ENCODE results near the gene CDCA5. TPM values are rescaled to one million over a fixed set of nuclear protein-coding genes. Genes with fewer than 3 reads are reported as not detected.

Gene CDCA5
- total RNA-seq, 1 experiment from 2014 or later = 92.9 TPM

DNA sequence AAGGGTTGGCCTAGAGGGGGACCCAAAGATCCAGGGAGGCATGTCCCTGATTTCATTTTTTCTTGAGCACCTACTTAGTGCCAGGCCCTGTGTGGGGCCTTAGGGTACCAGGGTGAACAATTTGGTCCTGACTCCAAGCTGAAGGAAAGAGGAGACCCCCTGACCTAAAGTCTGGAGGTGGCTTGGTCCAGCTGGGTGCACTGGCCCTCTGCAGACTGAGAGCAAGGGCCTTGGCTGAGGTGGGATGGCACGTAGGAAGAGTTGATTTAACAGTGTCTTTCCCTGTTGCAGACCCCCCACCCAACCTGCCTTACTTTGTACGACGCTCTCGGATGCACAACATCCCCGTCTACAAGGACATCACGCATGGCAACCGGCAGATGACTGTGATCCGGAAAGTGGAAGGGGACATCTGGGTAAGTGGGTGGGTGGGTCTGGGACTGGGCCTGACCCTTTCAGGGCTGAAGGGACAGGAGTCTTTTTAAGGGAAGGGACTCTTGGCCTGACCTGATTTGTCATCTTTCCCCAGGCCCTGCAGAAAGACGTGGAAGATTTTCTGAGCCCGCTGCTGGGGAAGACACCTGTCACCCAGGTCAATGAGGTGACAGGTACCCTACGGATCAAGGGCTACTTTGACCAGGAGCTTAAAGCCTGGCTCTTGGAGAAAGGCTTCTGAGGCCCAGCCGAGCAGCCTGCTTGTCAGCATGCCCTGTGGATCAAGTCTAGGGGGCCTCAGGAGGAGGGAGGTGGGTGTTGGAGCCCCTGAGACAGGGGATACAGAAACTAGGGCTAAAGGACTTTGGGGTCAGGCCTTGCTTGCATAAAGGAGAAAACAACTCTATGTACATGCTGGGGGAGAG, 41.6 kb upstream of the CDCA5 start:
- no TSS peak for BruUV-seq (replicated peaks)
- in situ Hi-C loops (cut with HindIII; ENCODE audit: low pct_unique_long_range_greater_than_20kb, low sequenced_read_pairs) (no loop called here), intact Hi-C loops (cut with micrococcal nuclease; ENCODE audit: unreplicated experiment) (no loop called here)
- Histone ChIP-seq H3K27ac (ENCODE audit: low read length) (no peak overlapping the region), H3K4me3 (ENCODE audit: low read depth in 2 of 2, low read length in 2 of 2) (no peak overlapping the region), H3K27me3 (ENCODE audit: control insufficient read depth, insufficient read depth, low read length) (no peaks in the 10 kb centered on the region), H3K9me3 (ENCODE audit: control insufficient read depth, insufficient read depth, low read depth, low read length) (no peaks in the 10 kb centered on the region), H3K4me1 (ENCODE audit: control insufficient read depth, insufficient read depth, low read length) (peaks cover 11% of the 10 kb centered on the region), H3K36me3 (ENCODE audit: control insufficient read depth, insufficient read depth, low read length) (peaks cover 26% of the 10 kb centered on the region)
- no peak for ATAC-seq
- CTCF ChIA-PET = no interaction called here
- TF ChIP-seq, protein P1, sequence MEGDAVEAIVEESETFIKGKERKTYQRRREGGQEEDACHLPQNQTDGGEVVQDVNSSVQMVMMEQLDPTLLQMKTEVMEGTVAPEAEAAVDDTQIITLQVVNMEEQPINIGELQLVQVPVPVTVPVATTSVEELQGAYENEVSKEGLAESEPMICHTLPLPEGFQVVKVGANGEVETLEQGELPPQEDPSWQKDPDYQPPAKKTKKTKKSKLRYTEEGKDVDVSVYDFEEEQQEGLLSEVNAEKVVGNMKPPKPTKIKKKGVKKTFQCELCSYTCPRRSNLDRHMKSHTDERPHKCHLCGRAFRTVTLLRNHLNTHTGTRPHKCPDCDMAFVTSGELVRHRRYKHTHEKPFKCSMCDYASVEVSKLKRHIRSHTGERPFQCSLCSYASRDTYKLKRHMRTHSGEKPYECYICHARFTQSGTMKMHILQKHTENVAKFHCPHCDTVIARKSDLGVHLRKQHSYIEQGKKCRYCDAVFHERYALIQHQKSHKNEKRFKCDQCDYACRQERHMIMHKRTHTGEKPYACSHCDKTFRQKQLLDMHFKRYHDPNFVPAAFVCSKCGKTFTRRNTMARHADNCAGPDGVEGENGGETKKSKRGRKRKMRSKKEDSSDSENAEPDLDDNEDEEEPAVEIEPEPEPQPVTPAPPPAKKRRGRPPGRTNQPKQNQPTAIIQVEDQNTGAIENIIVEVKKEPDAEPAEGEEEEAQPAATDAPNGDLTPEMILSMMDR (IDR thresholded peaks at IDR 0.05) = no peak
- TF ChIP-seq, protein P2, sequence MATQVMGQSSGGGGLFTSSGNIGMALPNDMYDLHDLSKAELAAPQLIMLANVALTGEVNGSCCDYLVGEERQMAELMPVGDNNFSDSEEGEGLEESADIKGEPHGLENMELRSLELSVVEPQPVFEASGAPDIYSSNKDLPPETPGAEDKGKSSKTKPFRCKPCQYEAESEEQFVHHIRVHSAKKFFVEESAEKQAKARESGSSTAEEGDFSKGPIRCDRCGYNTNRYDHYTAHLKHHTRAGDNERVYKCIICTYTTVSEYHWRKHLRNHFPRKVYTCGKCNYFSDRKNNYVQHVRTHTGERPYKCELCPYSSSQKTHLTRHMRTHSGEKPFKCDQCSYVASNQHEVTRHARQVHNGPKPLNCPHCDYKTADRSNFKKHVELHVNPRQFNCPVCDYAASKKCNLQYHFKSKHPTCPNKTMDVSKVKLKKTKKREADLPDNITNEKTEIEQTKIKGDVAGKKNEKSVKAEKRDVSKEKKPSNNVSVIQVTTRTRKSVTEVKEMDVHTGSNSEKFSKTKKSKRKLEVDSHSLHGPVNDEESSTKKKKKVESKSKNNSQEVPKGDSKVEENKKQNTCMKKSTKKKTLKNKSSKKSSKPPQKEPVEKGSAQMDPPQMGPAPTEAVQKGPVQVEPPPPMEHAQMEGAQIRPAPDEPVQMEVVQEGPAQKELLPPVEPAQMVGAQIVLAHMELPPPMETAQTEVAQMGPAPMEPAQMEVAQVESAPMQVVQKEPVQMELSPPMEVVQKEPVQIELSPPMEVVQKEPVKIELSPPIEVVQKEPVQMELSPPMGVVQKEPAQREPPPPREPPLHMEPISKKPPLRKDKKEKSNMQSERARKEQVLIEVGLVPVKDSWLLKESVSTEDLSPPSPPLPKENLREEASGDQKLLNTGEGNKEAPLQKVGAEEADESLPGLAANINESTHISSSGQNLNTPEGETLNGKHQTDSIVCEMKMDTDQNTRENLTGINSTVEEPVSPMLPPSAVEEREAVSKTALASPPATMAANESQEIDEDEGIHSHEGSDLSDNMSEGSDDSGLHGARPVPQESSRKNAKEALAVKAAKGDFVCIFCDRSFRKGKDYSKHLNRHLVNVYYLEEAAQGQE (IDR thresholded peaks at IDR 0.05; ENCODE audit: insufficient read depth in 1 of 2, low read depth in 2 of 2, low read length in 1 of 2) = no peak
- TF ChIP-seq POLR2AphosphoS5 (IDR thresholded peaks at IDR 0.05; ENCODE audit: low read depth, low read length) (no peak), TCF7L2 (IDR thresholded peaks at IDR 0.05; ENCODE audit: low read depth, low read length) (no peak), SIN3A (IDR thresholded peaks at IDR 0.05; ENCODE audit: borderline replicate concordance, insufficient read depth, low read depth, low read length) (no peak)
- no peak for DNase-seq (ENCODE audit: low read depth, low spot score)
- POLR2A ChIA-PET = no interaction called here

DNA sequence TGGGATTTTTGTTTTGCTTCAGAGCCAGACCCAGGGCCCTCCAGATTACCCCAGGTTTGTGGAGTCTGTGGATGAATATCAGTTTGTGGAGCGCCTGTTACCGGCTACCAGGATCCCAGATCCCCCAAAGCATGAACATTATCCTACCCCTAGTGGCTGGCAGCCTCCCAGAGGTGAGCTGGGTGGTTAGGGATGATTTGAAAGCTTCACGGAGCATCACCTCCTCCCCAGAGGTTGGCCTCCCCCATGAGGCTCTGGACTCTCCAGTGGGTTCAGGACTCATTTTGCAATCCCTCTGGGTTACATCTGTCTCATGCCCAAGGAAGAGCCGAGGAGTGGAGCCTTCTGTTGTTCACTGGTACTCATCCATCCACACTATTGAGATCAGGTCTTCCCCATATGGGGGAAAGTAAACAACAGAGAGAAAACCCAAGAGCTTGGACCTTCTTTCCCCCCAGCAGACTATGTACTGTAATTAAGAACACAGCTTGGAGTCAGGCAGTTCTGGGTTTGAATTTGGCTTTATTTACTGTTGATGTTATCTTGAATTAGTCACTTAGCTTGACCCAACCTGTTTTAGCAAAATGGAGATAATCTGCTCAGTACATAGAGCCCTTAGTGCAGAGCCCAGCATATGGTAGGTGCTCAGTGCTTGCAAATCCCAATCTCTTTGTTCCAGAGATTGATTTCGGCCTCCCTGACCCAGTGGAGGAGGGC, 40.8 kb upstream of the CDCA5 start:
- Histone ChIP-seq H3K4me3 (ENCODE audit: low read depth in 2 of 2, low read length in 2 of 2) (no peak overlapping the region), H3K27me3 (ENCODE audit: control insufficient read depth, insufficient read depth, low read length) (no peaks in the 10 kb centered on the region), H3K27ac (ENCODE audit: low read length) (no peak overlapping the region), H3K4me1 (ENCODE audit: control insufficient read depth, insufficient read depth, low read length) (peaks cover 15% of the 10 kb centered on the region), H3K36me3 (ENCODE audit: control insufficient read depth, insufficient read depth, low read length) (peaks cover 29% of the 10 kb centered on the region), H3K9me3 (ENCODE audit: control insufficient read depth, insufficient read depth, low read depth, low read length) (no peaks in the 10 kb centered on the region)
- ATAC-seq = no peak
- ChIA-PET POLR2A (no interaction called here), CTCF (no interaction called here)
- TSS peak; percentile 52 for BruUV-seq (replicated peaks)
- in situ Hi-C loops (cut with HindIII; ENCODE audit: low pct_unique_long_range_greater_than_20kb, low sequenced_read_pairs) (no loop called here), intact Hi-C loops (cut with micrococcal nuclease; ENCODE audit: unreplicated experiment) (no loop called here)
- TF ChIP-seq TCF7L2 (IDR thresholded peaks at IDR 0.05; ENCODE audit: low read depth, low read length) (no peak), SIN3A (IDR thresholded peaks at IDR 0.05; ENCODE audit: borderline replicate concordance, insufficient read depth, low read depth, low read length) (no peak), POLR2AphosphoS5 (IDR thresholded peaks at IDR 0.05; ENCODE audit: low read depth, low read length) (no peak)
- TF ChIP-seq, protein P2 (IDR thresholded peaks at IDR 0.05; ENCODE audit: insufficient read depth in 1 of 2, low read depth in 2 of 2, low read length in 1 of 2) = no peak
- TF ChIP-seq, protein P1 (IDR thresholded peaks at IDR 0.05) = no peak
- DNase-seq (ENCODE audit: low read depth, low spot score) = no peak

All from Panc1 (cell line).